GM12801 (cell line): ENCODE results near the gene FGD5.

Experiments
- TF ChIP-seq, protein P1 (sequence below): IDR thresholded peaks from one replicate; pipeline ENCODE4 v1.5.1; 2011; ENCODE audit warnings: control low read depth; ENCODE audit not compliant: insufficient read length; ENCODE audit errors: extremely low read depth

The FGD5 gene

GRCh38 chr3:14898929-14899328, 80.2 kb downstream of the FGD5 start:
- TF ChIP-seq, protein P1, sequence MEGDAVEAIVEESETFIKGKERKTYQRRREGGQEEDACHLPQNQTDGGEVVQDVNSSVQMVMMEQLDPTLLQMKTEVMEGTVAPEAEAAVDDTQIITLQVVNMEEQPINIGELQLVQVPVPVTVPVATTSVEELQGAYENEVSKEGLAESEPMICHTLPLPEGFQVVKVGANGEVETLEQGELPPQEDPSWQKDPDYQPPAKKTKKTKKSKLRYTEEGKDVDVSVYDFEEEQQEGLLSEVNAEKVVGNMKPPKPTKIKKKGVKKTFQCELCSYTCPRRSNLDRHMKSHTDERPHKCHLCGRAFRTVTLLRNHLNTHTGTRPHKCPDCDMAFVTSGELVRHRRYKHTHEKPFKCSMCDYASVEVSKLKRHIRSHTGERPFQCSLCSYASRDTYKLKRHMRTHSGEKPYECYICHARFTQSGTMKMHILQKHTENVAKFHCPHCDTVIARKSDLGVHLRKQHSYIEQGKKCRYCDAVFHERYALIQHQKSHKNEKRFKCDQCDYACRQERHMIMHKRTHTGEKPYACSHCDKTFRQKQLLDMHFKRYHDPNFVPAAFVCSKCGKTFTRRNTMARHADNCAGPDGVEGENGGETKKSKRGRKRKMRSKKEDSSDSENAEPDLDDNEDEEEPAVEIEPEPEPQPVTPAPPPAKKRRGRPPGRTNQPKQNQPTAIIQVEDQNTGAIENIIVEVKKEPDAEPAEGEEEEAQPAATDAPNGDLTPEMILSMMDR, result no peak

DNA sequence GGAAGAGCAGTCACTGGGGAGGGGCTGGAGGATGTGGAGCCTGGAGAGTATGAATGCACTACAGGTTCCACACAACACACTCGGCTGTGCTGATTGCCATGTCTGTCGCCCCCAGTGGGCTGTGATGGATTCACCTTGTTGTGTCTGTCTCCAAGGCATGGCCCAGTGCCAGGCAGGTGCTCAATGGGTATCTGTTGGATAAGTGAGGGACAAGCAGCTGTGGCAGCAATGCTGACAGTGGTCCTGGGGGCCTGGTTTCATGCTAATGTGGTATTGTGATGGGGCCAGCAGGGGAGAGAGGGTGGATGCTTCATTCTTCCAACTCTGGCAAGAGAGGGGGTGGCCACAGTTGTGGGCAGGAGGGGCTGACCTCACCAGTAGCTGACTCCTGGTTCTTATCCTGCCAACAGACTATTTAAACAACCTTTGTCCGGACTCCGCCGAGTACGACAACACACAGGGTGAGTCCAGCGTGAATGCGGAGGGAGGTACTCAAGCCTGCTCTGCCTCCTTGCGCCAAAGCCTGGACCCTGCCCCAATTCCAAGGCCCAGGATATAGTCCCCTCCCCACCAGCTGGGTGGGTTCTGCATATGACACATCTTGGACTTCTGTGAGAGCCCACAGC, 81.3 kb downstream of the FGD5 start:
- TF ChIP-seq, protein P1, result no peak

DNA sequence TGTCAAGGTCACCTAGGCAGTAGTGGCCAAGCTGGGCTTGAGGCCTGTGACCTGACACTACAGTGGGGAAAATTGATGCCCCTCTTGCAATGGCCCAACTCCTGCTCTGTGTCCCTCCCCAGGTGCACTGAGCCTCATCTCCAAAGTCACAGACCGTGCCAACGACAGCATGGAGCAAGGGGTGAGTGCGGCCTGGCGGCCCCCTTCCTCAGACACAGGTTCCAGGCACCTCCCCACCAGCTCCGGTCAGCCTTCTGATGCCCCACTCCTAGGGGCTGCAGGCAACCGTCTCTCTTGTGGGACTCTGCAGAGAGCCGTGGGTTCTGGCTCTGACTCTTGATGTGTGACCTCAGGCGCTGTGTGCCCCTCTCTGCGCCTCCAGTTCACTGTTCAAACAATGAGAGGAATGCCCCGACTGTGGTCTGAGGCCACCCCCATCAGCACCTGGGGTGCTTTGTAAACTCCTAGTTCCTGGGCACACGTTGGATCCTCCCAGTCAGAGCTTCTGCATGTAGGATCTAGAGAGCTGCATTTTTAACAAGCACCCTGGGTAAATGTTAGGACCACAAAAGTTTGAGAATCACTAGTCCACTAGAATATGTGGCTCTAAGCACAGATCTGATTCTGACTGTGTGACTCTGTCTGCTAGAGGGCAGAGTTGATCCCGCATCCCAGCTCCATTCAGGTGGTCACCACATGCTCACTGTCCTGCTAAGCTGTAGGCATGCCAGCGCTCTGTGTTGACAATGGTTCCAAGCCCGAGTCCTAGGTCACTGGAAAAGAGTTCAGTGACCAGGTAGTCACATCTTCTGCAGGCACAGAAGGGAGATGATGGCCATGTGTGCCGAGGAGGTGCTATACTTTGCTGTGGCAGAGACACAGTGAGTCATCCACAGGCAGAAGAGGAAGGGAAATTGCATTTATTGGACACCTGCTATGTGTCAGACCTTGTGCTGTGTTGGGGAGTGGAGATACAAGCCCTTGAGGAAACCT, 82.4 kb downstream of the FGD5 start:
- TF ChIP-seq, protein P1, result no peak

DNA sequence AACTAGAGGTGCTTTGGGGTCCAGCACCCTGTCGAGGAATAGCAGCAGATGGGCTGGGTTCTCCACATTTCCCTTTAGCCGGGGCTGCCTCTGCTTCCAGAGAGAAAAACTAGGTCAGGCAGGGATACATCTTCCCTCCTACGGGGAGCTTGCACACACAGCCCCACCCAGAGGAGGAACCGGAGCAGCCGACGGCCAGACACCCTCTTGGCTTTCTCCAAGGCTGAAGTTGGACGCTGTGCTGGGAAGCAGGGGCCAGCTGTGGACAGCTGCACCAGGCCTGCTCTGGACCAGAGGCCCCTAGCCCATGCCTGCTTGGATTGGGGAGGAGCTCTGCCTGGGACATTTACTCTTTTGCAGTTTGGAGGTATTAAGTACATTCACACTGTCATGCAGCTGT, 84.0 kb downstream of the FGD5 start:
- TF ChIP-seq, protein P1, result no peak

DNA sequence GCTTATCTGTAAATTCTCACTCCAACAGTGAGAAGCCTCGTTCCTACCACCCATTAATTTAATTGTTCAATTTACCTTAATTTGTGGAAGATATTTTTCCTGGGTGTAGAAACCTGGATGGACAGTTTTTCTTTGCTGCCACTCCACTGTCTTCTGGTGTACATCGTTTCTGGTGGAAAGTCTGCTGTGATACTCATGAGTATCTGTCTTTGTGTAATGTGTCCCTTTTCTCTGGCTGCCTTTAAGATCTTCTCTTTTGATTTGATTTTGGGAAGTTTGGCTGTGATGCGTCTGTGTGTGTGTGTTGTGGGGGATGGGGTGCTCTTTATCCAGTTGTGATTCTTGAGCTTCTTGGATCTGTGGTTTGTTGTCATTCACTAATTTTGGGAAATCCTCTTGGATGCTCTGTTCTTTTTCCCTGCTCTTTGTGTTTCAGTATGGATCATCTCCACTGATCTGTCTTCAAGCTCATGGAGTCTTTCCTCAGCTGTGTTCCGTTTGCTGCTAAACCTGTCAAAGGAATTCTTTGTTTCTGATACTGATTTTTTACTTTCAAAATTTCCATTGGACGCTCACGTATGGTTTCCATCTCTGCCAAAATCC, 86.4 kb downstream of the FGD5 start:
- TF ChIP-seq, protein P1, result no peak

DNA sequence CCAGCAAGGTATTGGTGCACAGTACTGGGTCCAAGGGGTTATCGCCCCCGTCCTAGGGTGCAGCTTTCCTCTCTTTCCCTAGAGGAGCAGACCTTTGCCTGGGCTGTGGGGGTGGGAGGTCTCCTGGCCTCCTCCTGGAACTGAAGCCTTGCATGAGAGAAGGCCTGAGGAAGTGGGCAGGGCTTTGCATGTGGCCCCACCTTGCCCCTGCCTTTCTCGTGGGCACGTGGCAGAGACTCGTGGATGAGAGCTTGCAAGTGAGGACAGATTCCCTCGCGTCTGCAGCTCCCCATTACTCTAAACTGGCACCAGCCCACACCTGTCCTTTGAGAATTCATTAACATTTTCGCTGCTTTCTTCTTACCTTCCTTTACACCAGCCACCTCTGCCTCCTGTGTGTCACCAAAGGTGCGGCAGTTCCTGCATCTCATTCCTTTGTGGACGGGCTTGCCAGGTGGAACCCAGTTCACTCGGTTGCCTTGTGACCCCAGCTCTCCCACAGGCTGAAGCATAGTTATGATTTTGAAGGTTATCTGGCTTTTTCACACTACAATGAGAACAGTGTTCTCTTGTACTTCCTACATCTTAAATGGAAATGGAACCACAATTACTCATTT, 87.7 kb downstream of the FGD5 start:
- TF ChIP-seq, protein P1, result no peak
